ENCODE measurements around the gene ANXA6.

- TF ChIP-seq CTCF (conservative IDR thresholded peaks at IDR 0.05; ENCODE audit: low read depth, low read length) (no peak), BHLHE40 (IDR thresholded peaks at IDR 0.05; ENCODE audit: low read depth, low read length) (no peak), RCOR1 (IDR thresholded peaks at IDR 0.05; ENCODE audit: insufficient replicate concordance, low read length) (no peak), MXI1 (IDR thresholded peaks at IDR 0.05; ENCODE audit: borderline replicate concordance, low read depth, low read length) (no peak), MAFK (IDR thresholded peaks at IDR 0.05; ENCODE audit: low read depth, low read length) (no peak), POLR2A (IDR thresholded peaks at IDR 0.05; ENCODE audit: low read depth, low read length) (no peak), CEBPB (IDR thresholded peaks at IDR 0.05; ENCODE audit: low read depth, low read length) (no peak), MAZ (IDR thresholded peaks at IDR 0.05; ENCODE audit: borderline replicate concordance, low read depth, low read length) (no peak)
Observed at GRCh38 chr5:151137067-151137825, 20.3 kb downstream of the ANXA6 start.

Measured in IMR-90 (cell line).